Hindlimb muscle (tissue), 1 donor: ENCODE data around the gene MINDY4. TPM values are rescaled to one million over a fixed set of nuclear protein-coding genes. Genes with fewer than 3 reads are reported as not detected.

Experiments used
- DNase-seq: peaks from one replicate; pipeline ENCODE4 v3.0.0-alpha.2; 2013
- polyA plus RNA-seq: library from polyadenylated mRNA; unstranded; fragments of 120-200 nt; gene quantifications from one replicate; pipeline ENCODE4 v1.2.1, GENCODE V29; 2013; ENCODE audit not compliant: insufficient read length

Gene MINDY4
- 4.7 TPM for polyA plus RNA-seq

DNA sequence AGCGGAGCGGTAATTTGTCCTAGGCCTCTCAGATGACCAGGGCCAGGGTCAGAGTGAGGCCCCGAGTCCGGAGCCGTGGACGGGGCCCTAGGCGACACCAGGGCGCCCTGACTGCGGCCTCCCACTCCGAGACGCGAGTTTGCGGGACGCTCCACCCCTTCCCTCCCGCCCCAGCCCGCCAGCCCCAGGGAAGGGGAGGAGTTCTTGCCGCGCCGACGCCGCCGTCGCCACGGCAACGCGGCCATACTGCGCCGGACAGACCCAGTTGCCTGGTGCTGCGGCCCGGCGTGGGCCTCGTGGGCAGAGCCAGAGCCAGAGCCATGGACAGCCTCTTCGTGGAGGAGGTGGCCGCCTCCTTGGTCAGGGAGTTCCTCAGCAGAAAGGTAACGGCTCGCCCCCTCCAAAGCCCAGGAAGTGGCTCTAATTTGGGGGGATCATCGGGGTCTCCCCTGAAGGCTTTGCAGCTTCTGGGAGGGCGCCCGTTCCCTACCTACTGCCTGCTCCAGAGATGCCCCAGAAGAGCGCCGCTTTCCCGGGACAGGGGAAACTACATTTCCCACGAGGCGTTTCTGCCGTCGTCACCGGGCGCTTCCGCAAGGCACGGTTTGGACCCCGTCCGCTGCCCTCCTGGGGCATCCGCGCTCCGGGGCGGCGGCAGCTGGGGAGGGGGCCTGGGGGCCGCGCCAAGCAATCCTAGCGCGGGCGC is at the start of gene MINDY4:
Gene MINDY4 (plus strand): TSS at position 244 of the 706 bp plus-strand sequence. CDS start 77 bp downstream, at position 321.
- DNase-seq, result peak; percentile 85

DNA sequence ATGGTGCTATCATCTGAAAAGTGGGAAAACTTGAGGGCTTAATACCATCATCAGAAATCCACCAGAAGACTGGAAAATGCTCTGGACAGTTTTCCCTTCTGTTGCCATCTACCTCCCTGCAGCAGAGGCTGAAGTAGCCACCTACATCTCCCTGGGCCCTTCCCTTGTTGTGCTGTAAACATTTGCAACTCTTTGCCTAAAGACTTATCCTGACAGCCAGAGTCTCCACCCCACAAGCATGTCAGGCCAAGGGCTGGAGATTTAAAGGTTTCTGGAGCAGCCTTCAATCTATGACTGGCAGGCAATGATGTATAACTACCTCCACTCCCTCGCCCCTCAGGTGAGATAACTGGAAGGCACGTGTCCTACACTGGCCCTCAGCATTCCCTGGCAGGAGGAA is 49.0 kb upstream of the MINDY4 start:
- DNase-seq, result no peak

DNA sequence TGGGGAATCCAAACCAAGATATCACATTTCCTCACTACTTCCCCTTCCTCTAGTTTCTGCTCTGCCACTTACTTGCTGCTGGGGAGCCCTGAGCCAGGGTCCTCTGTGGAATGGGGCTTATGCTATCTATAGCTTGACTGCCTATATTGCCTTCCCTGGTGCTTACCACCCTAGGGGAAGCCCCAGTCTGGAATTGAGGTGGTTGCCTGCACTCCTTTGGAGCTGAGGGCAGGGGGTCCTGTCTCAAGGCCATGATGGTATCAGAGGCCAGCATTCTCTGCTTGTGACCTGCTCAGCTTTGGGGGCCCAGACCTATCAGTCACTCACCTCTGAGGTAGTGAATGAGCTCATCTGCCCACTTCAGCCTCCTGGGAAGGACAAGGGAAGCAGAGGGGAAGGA is 48.5 kb upstream of the MINDY4 start:
- DNase-seq, result no peak

DNA sequence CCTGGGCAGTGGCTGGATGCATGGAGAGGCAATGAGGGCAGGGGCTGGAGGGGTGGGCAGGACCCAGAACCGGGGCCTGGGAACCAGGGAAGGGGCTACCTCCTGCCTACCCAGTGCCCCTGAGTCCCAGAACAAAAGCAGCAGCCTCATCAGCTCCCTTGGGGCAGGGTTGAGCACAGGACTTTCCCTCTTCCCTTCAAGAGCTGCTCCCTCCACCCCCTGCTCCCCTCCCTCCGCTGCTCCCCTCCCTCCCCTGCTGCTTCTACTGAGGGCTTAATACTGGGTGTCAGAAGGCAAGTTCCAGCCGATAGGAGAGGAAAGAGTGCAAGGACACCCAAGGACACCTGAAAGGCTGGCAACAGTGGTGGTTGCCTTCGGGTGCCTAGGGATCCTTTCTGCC is 47.4 kb upstream of the MINDY4 start:
- no peak for DNase-seq

DNA sequence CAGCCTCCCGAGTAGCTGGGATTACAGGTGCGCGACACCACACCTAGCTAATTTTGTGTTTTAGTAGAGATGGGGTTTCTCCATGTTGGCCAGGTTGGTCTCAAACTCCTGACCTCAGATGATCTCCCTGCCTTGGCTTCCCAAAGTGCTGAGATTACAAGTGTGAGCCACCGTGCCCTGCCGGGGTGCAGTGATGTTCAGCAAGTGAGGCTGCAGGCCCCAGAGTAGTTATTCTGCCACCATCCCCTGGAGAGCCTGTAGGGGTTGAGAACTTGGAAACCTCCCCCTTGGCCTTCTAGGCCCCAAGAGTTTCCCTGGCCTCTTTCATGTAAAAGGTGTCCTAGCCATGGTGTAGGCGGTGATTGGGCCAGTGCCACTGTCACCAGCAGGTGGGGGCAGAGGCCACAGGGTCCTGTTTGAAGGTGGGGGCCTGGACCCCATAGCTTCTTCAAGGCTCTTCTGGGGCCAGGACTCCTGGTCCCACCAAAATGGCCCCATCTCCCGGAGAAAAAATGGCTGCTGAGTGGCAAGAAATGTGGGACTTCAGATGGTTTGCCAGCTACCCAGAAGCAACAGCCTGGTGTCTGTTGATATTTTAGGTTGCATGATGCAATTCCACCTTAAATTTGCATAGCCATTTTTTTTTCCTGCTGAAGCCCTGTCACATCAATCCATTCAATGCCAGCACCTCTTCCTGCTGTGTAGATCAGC is 44.8 kb upstream of the MINDY4 start:
- DNase-seq, result no peak

DNA sequence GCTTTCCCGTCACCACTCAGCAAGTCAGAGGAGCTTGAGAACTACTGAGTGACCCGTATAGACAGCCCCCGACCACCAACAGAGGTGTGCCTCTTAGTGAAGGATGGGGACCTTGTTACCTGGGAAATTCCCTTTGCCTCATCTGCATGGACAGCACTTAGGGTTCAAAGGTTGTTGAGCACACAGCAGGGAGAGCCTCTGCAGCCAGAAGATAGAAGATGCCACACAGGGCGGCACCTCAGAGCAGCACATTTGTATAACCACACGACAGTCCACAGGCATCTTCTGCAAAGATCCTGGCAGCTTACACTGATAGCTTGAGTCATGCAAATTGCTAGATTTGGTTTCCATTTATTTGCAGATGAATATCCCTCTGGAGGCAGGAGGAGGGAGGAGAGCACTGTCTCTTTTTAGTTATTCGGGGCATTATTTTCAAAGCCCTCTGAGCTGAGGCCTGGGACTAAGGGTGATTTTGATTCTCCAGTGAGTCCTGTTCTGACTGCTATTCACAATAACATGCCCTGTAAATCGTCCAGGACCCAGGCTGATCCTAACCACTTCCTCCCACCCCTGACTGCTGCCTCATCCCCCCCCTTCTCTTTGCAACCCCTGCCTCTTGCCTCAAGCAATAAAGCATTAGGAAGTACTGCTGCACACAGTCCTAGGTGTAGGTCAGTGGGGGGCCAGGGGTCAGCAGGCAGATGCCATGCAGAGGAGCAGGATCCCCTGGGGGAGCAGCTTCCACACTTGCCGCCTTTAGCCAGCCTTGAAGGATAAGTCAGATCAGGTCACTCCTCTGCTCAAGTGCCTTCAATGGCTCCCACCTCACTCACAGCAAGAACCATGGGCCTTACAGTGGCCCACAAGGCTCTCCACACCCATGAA is 43.9 kb upstream of the MINDY4 start:
- no peak for DNase-seq

GRCh38 chr7:30728591-30729100 is 42.6 kb upstream of the MINDY4 start:
- no peak for DNase-seq

- no peak for DNase-seq
These were observed 41.6 kb upstream of the MINDY4 start for GRCh38 chr7:30729642-30730041.

- no peak for DNase-seq
These were observed 41.1 kb upstream of the MINDY4 start for GRCh38 chr7:30730097-30730496.

GRCh38 chr7:30730996-30731395 is 40.2 kb upstream of the MINDY4 start:
- no peak for DNase-seq

- DNase-seq, result no peak
These were observed 39.6 kb upstream of the MINDY4 start for GRCh38 chr7:30731581-30731980.

DNA sequence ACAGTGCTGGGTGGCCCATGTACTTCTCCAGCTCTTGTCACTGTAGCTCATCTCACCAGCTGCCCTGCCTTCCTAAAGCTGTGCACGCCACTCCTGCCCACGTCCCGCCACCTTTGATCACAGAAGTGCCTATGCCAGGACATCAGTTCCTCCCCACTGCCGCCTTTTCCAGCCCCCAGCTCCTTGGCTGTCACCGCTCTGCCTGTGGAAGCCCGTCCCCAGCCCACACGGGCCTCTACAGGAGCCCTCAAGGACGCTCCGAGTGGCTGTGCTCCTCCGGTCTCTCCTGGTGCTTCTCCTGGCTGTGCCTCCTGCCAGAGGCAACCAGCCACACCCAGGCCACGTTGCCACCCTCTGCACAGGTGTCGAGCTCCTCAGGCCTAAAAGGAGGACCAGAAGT is 38.6 kb upstream of the MINDY4 start:
- no peak for DNase-seq

- no peak for DNase-seq
These were observed 38.0 kb upstream of the MINDY4 start for GRCh38 chr7:30733216-30733615.

DNA sequence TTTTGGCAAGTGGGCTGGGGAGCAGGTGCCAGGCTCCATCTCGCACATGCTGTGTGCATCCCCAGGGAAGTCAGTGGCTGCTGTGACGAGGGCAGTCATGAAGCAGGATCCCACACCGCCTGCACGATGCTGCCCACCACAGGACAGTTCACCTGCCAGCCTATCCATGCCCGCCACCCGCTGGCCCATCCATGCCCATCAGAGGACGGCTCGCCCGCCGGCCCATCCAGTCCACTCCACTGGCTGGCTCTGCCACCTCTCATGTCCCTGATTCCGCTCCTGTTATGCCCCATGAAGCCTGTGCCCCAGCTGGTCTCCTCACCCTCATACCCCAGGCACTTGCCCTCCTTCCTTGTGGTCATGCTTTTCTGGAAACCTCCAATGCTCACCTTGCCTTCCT is 37.5 kb upstream of the MINDY4 start:
- DNase-seq, result no peak

DNA sequence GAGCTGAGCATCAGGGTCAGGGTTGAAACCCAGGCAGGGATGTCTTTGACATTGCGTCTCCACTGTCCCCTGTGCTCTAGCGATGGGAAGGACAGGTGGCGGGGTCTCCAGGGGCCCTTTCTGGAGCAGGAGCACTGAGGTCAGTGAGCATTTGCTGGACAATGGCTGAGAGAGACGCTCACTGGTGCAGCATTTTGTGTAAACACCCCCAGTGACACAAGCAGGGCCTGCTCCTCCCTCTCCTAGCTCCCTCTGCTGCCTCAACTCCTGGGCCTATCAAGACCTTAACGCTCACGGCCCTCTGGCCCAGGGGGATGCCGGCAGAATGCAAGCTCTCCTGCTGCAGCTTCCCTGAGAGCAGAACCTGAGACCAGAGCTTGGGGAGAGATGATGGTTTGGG is 36.7 kb upstream of the MINDY4 start:
- no peak for DNase-seq

DNA sequence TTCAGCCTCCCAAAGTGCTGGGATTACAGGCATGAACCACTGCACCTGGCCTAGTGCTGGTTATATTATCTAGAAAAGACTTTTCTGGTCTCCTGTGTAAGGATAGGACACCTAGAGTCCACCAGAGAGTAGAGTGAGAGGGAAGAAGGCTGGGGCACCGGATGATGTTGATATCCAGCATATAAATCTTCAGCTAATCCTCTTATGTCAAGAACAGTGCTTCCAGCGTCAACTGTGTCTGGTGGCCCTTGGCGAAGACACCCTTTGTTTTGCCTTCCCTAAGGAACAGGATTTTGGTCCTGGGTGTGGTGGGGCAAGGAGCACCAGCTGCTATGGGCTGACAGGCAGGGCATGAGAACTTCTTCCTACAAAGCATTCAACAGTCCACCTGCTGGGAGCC is 35.6 kb upstream of the MINDY4 start:
- no peak for DNase-seq

GRCh38 chr7:30736291-30736690 is 34.9 kb upstream of the MINDY4 start:
- no peak for DNase-seq

DNA sequence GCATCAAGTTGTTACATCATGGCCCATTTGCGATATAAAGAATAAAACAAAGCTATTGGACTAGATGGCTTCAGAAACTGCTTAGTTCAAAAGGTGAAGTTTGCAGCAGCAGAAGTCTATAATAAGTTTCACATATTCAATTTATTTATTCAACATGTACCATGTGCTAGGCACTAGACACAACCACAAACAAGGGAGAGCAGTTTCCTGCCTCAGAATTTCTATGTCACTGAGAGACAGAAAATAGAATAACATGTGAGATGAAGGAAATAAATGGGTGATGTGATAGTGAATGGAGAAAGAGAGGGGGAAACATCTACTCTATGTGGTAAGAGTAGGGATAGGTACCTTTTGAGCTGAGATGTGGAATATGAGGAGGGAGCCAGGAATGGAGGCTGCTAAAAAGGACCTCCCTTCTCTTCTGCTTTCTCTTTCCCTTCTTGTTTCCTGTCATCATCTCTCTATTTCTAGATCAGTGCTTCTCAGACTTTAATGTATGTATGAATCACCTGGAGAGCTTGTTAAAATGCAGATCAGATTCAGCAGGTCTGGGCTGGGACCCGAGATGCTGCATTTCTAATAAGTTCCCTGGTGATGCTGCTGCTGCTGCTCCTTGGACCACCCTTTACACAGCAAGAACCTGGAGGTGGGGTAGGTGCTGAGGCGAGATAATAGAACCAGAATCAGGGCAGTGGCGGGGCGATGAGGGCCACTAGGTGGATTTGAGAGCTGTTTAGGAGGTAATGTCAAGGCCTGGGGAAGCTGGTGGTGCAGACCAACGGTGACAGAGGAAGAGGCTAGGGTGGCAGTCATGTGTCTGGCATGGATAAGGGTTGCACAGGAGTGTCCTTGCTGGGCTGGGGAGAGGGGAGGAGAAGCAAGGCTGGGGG is 32.9 kb upstream of the MINDY4 start:
- DNase-seq, result no peak

DNA sequence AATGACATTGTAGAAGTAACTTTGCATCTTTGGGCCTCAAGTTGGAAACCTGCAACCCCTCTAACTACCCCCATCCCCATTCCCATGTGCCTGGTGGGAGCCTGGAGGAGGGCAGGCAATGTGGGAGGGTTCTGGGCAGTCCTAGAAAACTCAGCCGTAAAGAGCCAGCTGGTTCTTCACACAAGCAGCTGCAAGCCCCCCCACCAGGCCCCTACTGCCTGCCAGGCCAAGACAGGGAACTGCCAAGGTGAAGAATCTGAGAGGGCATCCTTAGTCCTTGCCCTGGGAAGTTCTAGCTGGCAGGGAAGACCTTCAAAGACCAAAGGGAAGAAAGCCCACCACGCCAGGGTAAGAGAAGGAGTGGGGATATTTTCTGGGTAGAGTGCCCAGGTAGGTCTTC is 31.5 kb upstream of the MINDY4 start:
- no peak for DNase-seq

GRCh38 chr7:30740417-30741181 is 30.6 kb upstream of the MINDY4 start:
- DNase-seq, result peak; percentile 79

DNA sequence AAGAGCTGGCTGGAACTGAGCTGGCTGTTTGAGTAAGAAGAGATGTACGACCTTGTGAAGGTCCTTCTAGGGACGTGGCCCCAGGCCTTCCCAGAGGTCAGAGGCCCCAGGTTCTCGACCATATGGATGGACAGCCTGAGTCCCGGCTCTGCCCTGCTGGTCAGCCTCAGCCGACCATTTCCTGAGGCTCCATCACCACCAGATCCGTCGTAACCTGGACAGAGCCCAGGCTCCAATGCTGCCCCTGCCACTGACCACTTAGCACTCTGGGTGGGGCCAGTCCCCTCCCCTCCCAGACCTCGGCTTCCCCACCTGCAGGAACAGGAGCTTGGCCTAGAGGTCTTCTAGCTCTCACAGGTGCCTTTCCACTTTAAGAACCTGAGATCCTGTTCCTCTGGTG is 29.9 kb upstream of the MINDY4 start:
- DNase-seq, result no peak
